IMR-90 (cell line): ENCODE results near the gene ASXL2. TPM values are rescaled to one million over a fixed set of nuclear protein-coding genes. Genes with fewer than 3 reads are reported as not detected.

Experiments used
- ATAC-seq: fragments of 200-7000 bp; cut with Tn5 transposase; 2 replicates; pipeline ENCODE4 v1.9.1; 2020; ENCODE audit warnings: low read depth, mild to moderate bottlenecking, moderate library complexity
- BruUV-seq: library from RNA; stranded (reverse); fragments of 400-500 nt; replicated peaks from 2 replicates; lab custom pipeline; 2021; lab: Mats Ljungman, UMichigan
- CTCF ChIA-PET: fragments of 300-600 bp; formaldehyde crosslinking; extraction: SDS; loops from one replicate; lab custom pipeline; 2021; ENCODE audit warnings: antibody characterized with exemption; lab: Yijun Ruan, JAX
- POLR2A ChIA-PET: fragments of 300-600 bp; sonication (Branson Sonifier 250); formaldehyde crosslinking; loops from one replicate; lab custom pipeline; 2022; ENCODE audit warnings: antibody characterized with exemption; ENCODE audit not compliant: unreplicated experiment; lab: Charles Lee
- DNase-seq: peaks from one replicate; pipeline ENCODE4 v3.0.0; 2013
- H2AFZ ChIP-seq: replicated peaks from 2 replicates; pipeline ENCODE3; 2013; ENCODE audit warnings: low read length, mild to moderate bottlenecking; ENCODE audit not compliant: poor library complexity
- H2AK5ac ChIP-seq: 2 replicates; pipeline ENCODE4 v1.6.1; 2013; ENCODE audit warnings: low read depth, low read length, inconsistent platforms
- H2AK9ac ChIP-seq: replicated peaks from 2 replicates; pipeline ENCODE3; 2013; ENCODE audit warnings: mild to moderate bottlenecking, low read depth, low read length, moderate library complexity; ENCODE audit not compliant: poor library complexity
- H2BK120ac ChIP-seq: 2 replicates; pipeline ENCODE4 v1.6.1; 2013; ENCODE audit warnings: low read depth, low read length, inconsistent platforms
- H2BK15ac ChIP-seq: 3 replicates; pipeline ENCODE4 v1.6.1; 2013; ENCODE audit warnings: low read depth, low read length, inconsistent platforms
- H2BK20ac ChIP-seq: 2 replicates; pipeline ENCODE4 v1.6.1; 2013; ENCODE audit warnings: low read depth, mild to moderate bottlenecking, inconsistent platforms, low read length, moderate library complexity
- H2BK5ac ChIP-seq: 2 replicates; pipeline ENCODE4 v1.6.1; 2013; ENCODE audit warnings: mild to moderate bottlenecking, low read depth, low read length, inconsistent platforms; ENCODE audit not compliant: poor library complexity, severe bottlenecking
- H3K14ac ChIP-seq: replicated peaks from 2 replicates; pipeline ENCODE4 v1.6.1; 2013; ENCODE audit warnings: low read depth, low read length, inconsistent platforms
- H3K18ac ChIP-seq: 2 replicates; pipeline ENCODE4 v1.6.1; 2013; ENCODE audit warnings: low read depth, low read length, control low read depth
- H3K23ac ChIP-seq: 2 replicates; pipeline ENCODE4 v1.6.1; 2013; ENCODE audit warnings: low read depth, low read length, inconsistent platforms
- H3K27ac ChIP-seq: 2 replicates; pipeline ENCODE4 v1.5.1; 2013; ENCODE audit warnings: mild to moderate bottlenecking, control low read depth, low read length; ENCODE audit not compliant: insufficient read depth
- H3K27me3 ChIP-seq: 2 replicates; pipeline ENCODE4 v1.6.1; 2013; ENCODE audit warnings: low read length; ENCODE audit not compliant: control insufficient read depth, insufficient read depth
- H3K36me3 ChIP-seq: 2 replicates; pipeline ENCODE4 v1.6.1; 2013; ENCODE audit warnings: low read length, mixed read lengths; ENCODE audit not compliant: control insufficient read depth, insufficient read depth
- H3K4ac ChIP-seq: 2 replicates; pipeline ENCODE4 v1.6.1; 2013; ENCODE audit warnings: low read depth, low read length, inconsistent platforms
- H3K4me1 ChIP-seq: 2 replicates; pipeline ENCODE4 v1.6.1; 2013; ENCODE audit warnings: low read length, mixed read lengths; ENCODE audit not compliant: control insufficient read depth, insufficient read depth
- H3K4me2 ChIP-seq: 2 replicates; pipeline ENCODE4 v1.6.1; 2013; ENCODE audit warnings: low read depth, mild to moderate bottlenecking, control low read depth, low read length, moderate library complexity
- H3K4me3 ChIP-seq: 2 replicates; pipeline ENCODE4 v1.5.1; 2013; ENCODE audit warnings: low read depth, mild to moderate bottlenecking, control low read depth, low read length, moderate library complexity; ENCODE audit not compliant: insufficient read depth
- H3K56ac ChIP-seq: 2 replicates; pipeline ENCODE4 v1.6.1; 2013; ENCODE audit warnings: low read length, inconsistent platforms; ENCODE audit not compliant: insufficient read depth; ENCODE audit errors: extremely low read depth
- H3K79me1 ChIP-seq, 2 experiments: 2 replicates each; pipeline ENCODE4 v1.6.1; 2013; ENCODE audit warnings: low read length in 2 of 2, inconsistent platforms in 1 of 2, low read depth in 1 of 2
- H3K9ac ChIP-seq: 2 replicates; pipeline ENCODE4 v1.6.1; 2013; ENCODE audit warnings: low read depth, low read length, control low read depth
- H3K9me1 ChIP-seq: 2 replicates; pipeline ENCODE4 v1.6.1; 2013; ENCODE audit warnings: low read length, inconsistent platforms; ENCODE audit not compliant: insufficient read depth
- H3K9me3 ChIP-seq: 2 replicates; pipeline ENCODE4 v1.6.1; 2013; ENCODE audit warnings: low read length; ENCODE audit not compliant: control insufficient read depth, insufficient read depth
- H4K20me1 ChIP-seq: 2 replicates; pipeline ENCODE4 v1.6.1; 2013; ENCODE audit warnings: low read length, inconsistent platforms; ENCODE audit not compliant: insufficient read depth
- H4K5ac ChIP-seq: 2 replicates; pipeline ENCODE4 v1.6.1; 2013; ENCODE audit warnings: mild to moderate bottlenecking, low read depth, low read length, control low read depth
- H4K8ac ChIP-seq, 2 experiments: 2 replicates each; pipeline ENCODE4 v1.6.1; 2013; ENCODE audit warnings: low read depth in 2 of 2, low read length in 2 of 2, control low read depth in 1 of 2, inconsistent platforms in 1 of 2
- H4K91ac ChIP-seq: 2 replicates; pipeline ENCODE4 v1.6.1; 2013; ENCODE audit warnings: low read depth, low read length, inconsistent platforms; ENCODE audit not compliant: insufficient read depth
- CEBPB ChIP-seq: IDR thresholded peaks from 2 replicates; pipeline ENCODE4 v1.6.1; 2012; ENCODE audit warnings: low read depth, low read length, improper control_type of control experiment
- MAZ ChIP-seq: IDR thresholded peaks from 2 replicates; pipeline ENCODE4 v1.6.1; 2012; ENCODE audit warnings: low read depth, mild to moderate bottlenecking, low read length, improper control_type of control experiment, moderate library complexity, borderline replicate concordance
- NFE2L2 ChIP-seq: fragments of 150-350 bp; IDR thresholded peaks from 2 replicates; pipeline ENCODE4 v1.6.1; 2016; ENCODE audit warnings: low read depth, mild to moderate bottlenecking, low read length
- RAD21 ChIP-seq: IDR thresholded peaks from 2 replicates; pipeline ENCODE4 v1.6.1; 2012; ENCODE audit warnings: low read length, improper control_type of control experiment
- RCOR1 ChIP-seq: IDR thresholded peaks from 2 replicates; pipeline ENCODE4 v1.6.1; 2012; ENCODE audit warnings: mild to moderate bottlenecking, low read length, improper control_type of control experiment; ENCODE audit not compliant: insufficient replicate concordance
- RFX5 ChIP-seq: IDR thresholded peaks from 2 replicates; pipeline ENCODE4 v1.8.0; 2012; ENCODE audit warnings: low read depth, mild to moderate bottlenecking, low read length, moderate library complexity
- WGBS, 2 experiments: methylation state at CpG; one replicate each; pipeline versions ENCODE4 v1.1.5 to v1.1.7; 2013; ENCODE audit warnings: missing lambda C conversion rate in 2 of 2; ENCODE audit not compliant: insufficient read length in 1 of 2; ENCODE audit errors: extremely low coverage in 2 of 2; 5-methylcytosine and 5-hydroxymethylcytosine counted together
- dilution Hi-C: fragments of 300-500 bp; cut with HindIII; formaldehyde crosslinking; loops from one replicate; pipeline ENCODE4 v1.14.3; 2018; ENCODE audit warnings: low sequenced_read_pairs; ENCODE audit not compliant: unreplicated experiment
- in situ Hi-C: fragments of 300-500 bp; cut with MboI; formaldehyde crosslinking; loops from 3 replicates; pipeline ENCODE4 v1.14.3; 2019; ENCODE audit warnings: low sequenced_read_pairs, inconsistent platforms, mixed read lengths
- intact Hi-C: fragments of 100-400 bp; cut with micrococcal nuclease; formaldehyde crosslinking; loops from 2 replicates; pipeline ENCODE4 v1.10.0; 2022
- polyA plus RNA-seq, 3 experiments: library from polyadenylated mRNA; depleted of rRNA; stranded (reverse); fragments of >200 nt; gene quantifications; 2 replicates each; pipeline ENCODE4 v1.2.3, GENCODE V29; 2012; ENCODE audit warnings: low replicate concordance in 1 of 3
- total RNA-seq: library from RNA; depleted of rRNA; stranded (reverse); fragments of >200 nt; gene quantifications from 2 replicates; pipeline ENCODE4 v1.2.3, GENCODE V29; 2012
- TF ChIP-seq, protein P1 (sequence below): conservative IDR thresholded peaks from 2 replicates; pipeline ENCODE4 v1.5.1; 2012; ENCODE audit warnings: mild to moderate bottlenecking, low read depth, low read length, improper control_type of control experiment
- TF ChIP-seq, protein P2 (sequence below): fragments of 150-350 bp; IDR thresholded peaks from 2 replicates; pipeline ENCODE4 v1.6.1; 2017; ENCODE audit warnings: mild to moderate bottlenecking, antibody characterized with exemption, low read length, low read depth

ASXL2 gene
- total and polyA plus RNA-seq, 2 of the 4 experiments (the other 2 are of a cell fraction) = 5.3 to 8.1 TPM

DNA sequence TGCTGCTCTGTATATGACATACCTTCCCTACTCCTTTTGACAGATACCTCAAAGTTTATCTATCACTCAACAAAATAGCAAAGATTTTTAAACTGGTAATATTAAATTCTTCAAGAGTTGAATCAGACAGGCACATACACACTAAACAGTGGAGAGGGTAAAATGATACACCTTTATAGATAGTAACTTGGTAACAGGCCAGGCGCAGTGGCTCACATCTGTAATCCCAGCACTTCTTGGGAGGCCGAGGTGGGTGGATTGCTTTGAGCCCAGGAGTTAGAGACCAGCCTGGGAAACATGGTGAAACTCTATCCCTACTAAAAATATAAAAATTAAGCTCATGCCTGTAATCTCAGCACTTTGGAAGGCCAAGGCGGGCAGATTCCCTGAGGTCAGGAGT lies 23.2 kb downstream of the ASXL2 start:
- no peak overlapping the region for H3K4me2 ChIP-seq
- H3K23ac ChIP-seq = no peak overlapping the region
- WGBS, 2 experiments = no CpG with 5 or more reads among the region's 3 CpGs
- H4K8ac ChIP-seq = no peak overlapping the region
- TF ChIP-seq RAD21 = no peak
- no peak for TF ChIP-seq CEBPB
- TF ChIP-seq, protein P1, sequence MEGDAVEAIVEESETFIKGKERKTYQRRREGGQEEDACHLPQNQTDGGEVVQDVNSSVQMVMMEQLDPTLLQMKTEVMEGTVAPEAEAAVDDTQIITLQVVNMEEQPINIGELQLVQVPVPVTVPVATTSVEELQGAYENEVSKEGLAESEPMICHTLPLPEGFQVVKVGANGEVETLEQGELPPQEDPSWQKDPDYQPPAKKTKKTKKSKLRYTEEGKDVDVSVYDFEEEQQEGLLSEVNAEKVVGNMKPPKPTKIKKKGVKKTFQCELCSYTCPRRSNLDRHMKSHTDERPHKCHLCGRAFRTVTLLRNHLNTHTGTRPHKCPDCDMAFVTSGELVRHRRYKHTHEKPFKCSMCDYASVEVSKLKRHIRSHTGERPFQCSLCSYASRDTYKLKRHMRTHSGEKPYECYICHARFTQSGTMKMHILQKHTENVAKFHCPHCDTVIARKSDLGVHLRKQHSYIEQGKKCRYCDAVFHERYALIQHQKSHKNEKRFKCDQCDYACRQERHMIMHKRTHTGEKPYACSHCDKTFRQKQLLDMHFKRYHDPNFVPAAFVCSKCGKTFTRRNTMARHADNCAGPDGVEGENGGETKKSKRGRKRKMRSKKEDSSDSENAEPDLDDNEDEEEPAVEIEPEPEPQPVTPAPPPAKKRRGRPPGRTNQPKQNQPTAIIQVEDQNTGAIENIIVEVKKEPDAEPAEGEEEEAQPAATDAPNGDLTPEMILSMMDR = no peak
- TF ChIP-seq RFX5 = no peak
- TF ChIP-seq NFE2L2 = no peak
- TF ChIP-seq, protein P2, sequence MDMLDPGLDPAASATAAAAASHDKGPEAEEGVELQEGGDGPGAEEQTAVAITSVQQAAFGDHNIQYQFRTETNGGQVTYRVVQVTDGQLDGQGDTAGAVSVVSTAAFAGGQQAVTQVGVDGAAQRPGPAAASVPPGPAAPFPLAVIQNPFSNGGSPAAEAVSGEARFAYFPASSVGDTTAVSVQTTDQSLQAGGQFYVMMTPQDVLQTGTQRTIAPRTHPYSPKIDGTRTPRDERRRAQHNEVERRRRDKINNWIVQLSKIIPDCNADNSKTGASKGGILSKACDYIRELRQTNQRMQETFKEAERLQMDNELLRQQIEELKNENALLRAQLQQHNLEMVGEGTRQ = no peak
- TF ChIP-seq MAZ = no peak
- TF ChIP-seq RCOR1 = no peak
- no peak overlapping the region for H3K18ac ChIP-seq
- POLR2A ChIA-PET = no interaction called here
- peaks cover 5% of the 10 kb centered on the region for H3K4me1 ChIP-seq
- no peak overlapping the region for H4K91ac ChIP-seq
- no peak overlapping the region for H3K9ac ChIP-seq
- dilution Hi-C loops = no loop called here
- no peak overlapping the region for H2AK9ac ChIP-seq
- no peak overlapping the region for H2BK120ac ChIP-seq
- H3K56ac ChIP-seq = no peak overlapping the region
- H2AFZ ChIP-seq = no peak overlapping the region
- no peak overlapping the region for H2BK15ac ChIP-seq
- peaks cover 9% of the 10 kb centered on the region; the same call in 1 of the 2 replicates for H3K9me1 ChIP-seq
- H3K9me3 ChIP-seq = no peaks in the 10 kb centered on the region
- H3K4ac ChIP-seq = no peak overlapping the region
- H3K4me3 ChIP-seq = no peak overlapping the region
- no peak overlapping the region for H2BK20ac ChIP-seq
- no peak overlapping the region for H3K27ac ChIP-seq
- no peaks in the 10 kb centered on the region for H3K27me3 ChIP-seq
- in situ Hi-C loops = loop anchor here (10.0 kb wide), 1 partner anchor 290 kb away; no protein-coding TSS in a partner anchor
- peaks cover 16 to 61% of the 10 kb centered on the region in 2 experiments for H3K79me1 ChIP-seq
- H3K14ac ChIP-seq = no peak overlapping the region
- DNase-seq (no peak), ATAC-seq (no peak)
- H3K36me3 ChIP-seq = peaks cover 3% of the 10 kb centered on the region
- H4K20me1 ChIP-seq = peaks cover 57% of the 10 kb centered on the region
- H2BK5ac ChIP-seq = no peak overlapping the region
- intact Hi-C loops = no loop called here
- no TSS peak for BruUV-seq
- CTCF ChIA-PET = no interaction called here
- no peak overlapping the region for H2AK5ac ChIP-seq
- no peak overlapping the region for H4K5ac ChIP-seq
